Measurements from ENCODE around the gene B3GALNT2.
A peak's percentile ranks its signal among the peaks of the same experiment; 100 is the strongest.

B3GALNT2 gene

GRCh38 chr1:235450886-235451483 is 53.3 kb downstream of the B3GALNT2 start:
- no peak for DNase-seq

GRCh38 chr1:235450433-235450832 is 53.8 kb downstream of the B3GALNT2 start:
- no peak for DNase-seq

- DNase-seq, result no peak
Observed at GRCh38 chr1:235448616-235449015, 55.6 kb downstream of the B3GALNT2 start.

GRCh38 chr1:235442788-235443429 is 61.3 kb downstream of the B3GALNT2 start:
- DNase-seq, result no peak

- DNase-seq, result no peak
Observed at GRCh38 chr1:235441159-235441685, 63.0 kb downstream of the B3GALNT2 start.

GRCh38 chr1:235434001-235434400 is 70.3 kb downstream of the B3GALNT2 start:
- no peak for DNase-seq

GRCh38 chr1:235430991-235431390 is 73.3 kb downstream of the B3GALNT2 start:
- DNase-seq, result no peak

GRCh38 chr1:235429143-235429542 is 75.1 kb downstream of the B3GALNT2 start:
- no peak for DNase-seq

GRCh38 chr1:235427447-235427846 is 76.8 kb downstream of the B3GALNT2 start:
- no peak for DNase-seq

- no peak for DNase-seq
Observed at GRCh38 chr1:235426680-235427079, 77.6 kb downstream of the B3GALNT2 start.

GRCh38 chr1:235426143-235426542 is 78.1 kb downstream of the B3GALNT2 start:
- no peak for DNase-seq

GRCh38 chr1:235425357-235425756 is 78.9 kb downstream of the B3GALNT2 start:
- DNase-seq, result no peak

- no peak for DNase-seq
Observed at GRCh38 chr1:235424092-235424491, 80.2 kb downstream of the B3GALNT2 start.

- DNase-seq, result no peak
Observed at GRCh38 chr1:235423214-235423652, 81.0 kb downstream of the B3GALNT2 start.

GRCh38 chr1:235421751-235422150 is 82.5 kb downstream of the B3GALNT2 start:
- no peak for DNase-seq

- DNase-seq, result no peak
Observed at GRCh38 chr1:235417086-235417697, 87.1 kb downstream of the B3GALNT2 start.

- DNase-seq, result no peak
Observed at GRCh38 chr1:235416662-235417049, 87.6 kb downstream of the B3GALNT2 start.

GRCh38 chr1:235415008-235415904 is 89.0 kb downstream of the B3GALNT2 start:
- DNase-seq, result peak; percentile 47

- DNase-seq, result no peak
Observed at GRCh38 chr1:235411489-235412486, 92.5 kb downstream of the B3GALNT2 start.

GRCh38 chr1:235410467-235410866 is 93.8 kb downstream of the B3GALNT2 start:
- no peak for DNase-seq

- DNase-seq, result no peak
Observed at GRCh38 chr1:235409042-235409820, 95.0 kb downstream of the B3GALNT2 start.
